AG04450 (cell line): ENCODE results near the gene TAS1R3. TPM values are rescaled to one million over a fixed set of nuclear protein-coding genes. Genes with fewer than 3 reads are reported as not detected.
"Not testable (repeated sequence)": the region's sequence is repeated elsewhere in the genome, so short reads cannot be mapped to it uniquely, and the experiment has no call there.

Source experiments
- CTCF ChIA-PET: fragments of 300-600, 350-600 bp; formaldehyde crosslinking; extraction: SDS; loops from one replicate; lab custom pipeline; 2022; ENCODE audit warnings: antibody characterized with exemption, inconsistent platforms; lab: Charles Lee
- POLR2A ChIA-PET: fragments of 350-600 bp; formaldehyde crosslinking; extraction: SDS; loops from one replicate; lab custom pipeline; 2021; ENCODE audit warnings: antibody characterized with exemption, inconsistent platforms; lab: Yijun Ruan, JAX
- DNase-seq: peaks from one replicate; pipeline ENCODE4 v3.0.0-alpha.2; 2011; ENCODE audit warnings: low read depth, low spot score
- H3K27ac ChIP-seq: one replicate; pipeline ENCODE4 v1.5.1; 2012; ENCODE audit warnings: low read depth, low read length, control low read depth
- H3K27me3 ChIP-seq: one replicate; pipeline ENCODE4 v1.6.0; 2012; ENCODE audit warnings: low read length; ENCODE audit not compliant: control insufficient read depth, insufficient read depth
- H3K4me3 ChIP-seq: 2 replicates; pipeline ENCODE4 v1.5.1; 2011; ENCODE audit warnings: mild to moderate bottlenecking, low read depth, low read length, control low read depth
- H3K9me3 ChIP-seq: 2 replicates; pipeline ENCODE4 v1.5.1; 2012; ENCODE audit warnings: low read length; ENCODE audit not compliant: control insufficient read depth, insufficient read depth
- polyA plus RNA-seq: library from polyadenylated mRNA; depleted of rRNA; stranded (reverse); fragments of >200 nt; gene quantifications from 2 replicates; pipeline ENCODE4 v1.2.3, GENCODE V29; 2011
- TF ChIP-seq, protein P1 (sequence below): IDR thresholded peaks from 2 replicates; pipeline ENCODE4 v1.5.1; 2011; ENCODE audit warnings: low read depth, low read length, control low read depth, inconsistent platforms

Gene TAS1R3
- polyA plus RNA-seq, 1 experiment: 0.10 TPM

- no peak overlapping the region for H3K27ac ChIP-seq
- ChIA-PET POLR2A (no interaction called here), CTCF (interaction anchor here (0.8 kb wide), 1 partner anchor 8 kb away, joined by 3 read pairs; no protein-coding TSS in a partner anchor)
- TF ChIP-seq, protein P1, sequence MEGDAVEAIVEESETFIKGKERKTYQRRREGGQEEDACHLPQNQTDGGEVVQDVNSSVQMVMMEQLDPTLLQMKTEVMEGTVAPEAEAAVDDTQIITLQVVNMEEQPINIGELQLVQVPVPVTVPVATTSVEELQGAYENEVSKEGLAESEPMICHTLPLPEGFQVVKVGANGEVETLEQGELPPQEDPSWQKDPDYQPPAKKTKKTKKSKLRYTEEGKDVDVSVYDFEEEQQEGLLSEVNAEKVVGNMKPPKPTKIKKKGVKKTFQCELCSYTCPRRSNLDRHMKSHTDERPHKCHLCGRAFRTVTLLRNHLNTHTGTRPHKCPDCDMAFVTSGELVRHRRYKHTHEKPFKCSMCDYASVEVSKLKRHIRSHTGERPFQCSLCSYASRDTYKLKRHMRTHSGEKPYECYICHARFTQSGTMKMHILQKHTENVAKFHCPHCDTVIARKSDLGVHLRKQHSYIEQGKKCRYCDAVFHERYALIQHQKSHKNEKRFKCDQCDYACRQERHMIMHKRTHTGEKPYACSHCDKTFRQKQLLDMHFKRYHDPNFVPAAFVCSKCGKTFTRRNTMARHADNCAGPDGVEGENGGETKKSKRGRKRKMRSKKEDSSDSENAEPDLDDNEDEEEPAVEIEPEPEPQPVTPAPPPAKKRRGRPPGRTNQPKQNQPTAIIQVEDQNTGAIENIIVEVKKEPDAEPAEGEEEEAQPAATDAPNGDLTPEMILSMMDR: no peak
- H3K9me3 ChIP-seq: no peaks in the 10 kb centered on the region; the same call in 1 of the 2 replicates
- no peak overlapping the region for H3K4me3 ChIP-seq
- DNase-seq: no peak
- no peaks in the 10 kb centered on the region for H3K27me3 ChIP-seq
Observed at GRCh38 chr1:1365875-1366698, 35.0 kb downstream of the TAS1R3 start.

GRCh38 chr1:1366699-1367066 is 35.6 kb downstream of the TAS1R3 start:
- CTCF ChIA-PET: no interaction called here
- Histone ChIP-seq H3K27me3 (no peaks in the 10 kb centered on the region), H3K27ac (no peak overlapping the region), H3K4me3 (no peak overlapping the region), H3K9me3 (no peaks in the 10 kb centered on the region)
- POLR2A ChIA-PET: no interaction called here
- DNase-seq: no peak
- TF ChIP-seq, protein P1: no peak

GRCh38 chr1:1367315-1367714 is 36.2 kb downstream of the TAS1R3 start:
- Histone ChIP-seq H3K4me3 (no peak overlapping the region), H3K27ac (no peak overlapping the region), H3K27me3 (no peaks in the 10 kb centered on the region), H3K9me3 (no peaks in the 10 kb centered on the region; the same call in 1 of the 2 replicates)
- ChIA-PET CTCF (no interaction called here), POLR2A (interaction anchor here (0.6 kb wide), 1 partner anchor 34 kb away, joined by 3 read pairs; no protein-coding TSS in a partner anchor)
- DNase-seq: no peak
- TF ChIP-seq, protein P1: no peak

GRCh38 chr1:1370094-1370493 is 39.0 kb downstream of the TAS1R3 start:
- H3K4me3 ChIP-seq, POLR2A ChIA-PET, CTCF ChIA-PET, DNase-seq, H3K9me3 ChIP-seq, H3K27ac ChIP-seq, H3K27me3 ChIP-seq: not testable (repeated sequence)

GRCh38 chr1:1370771-1371300 is 39.8 kb downstream of the TAS1R3 start:
- Histone ChIP-seq H3K4me3 (no peak overlapping the region), H3K27me3 (no peaks in the 10 kb centered on the region), H3K27ac (no peak overlapping the region), H3K9me3 (peaks cover 4% of the 10 kb centered on the region; the same call in 1 of the 2 replicates)
- TF ChIP-seq, protein P1: no peak
- DNase-seq: no peak
- ChIA-PET POLR2A (interaction anchor here (0.7 to 1.8 kb wide), 6 partner anchors 9 to 71 kb away, joined by 3 to 6 read pairs (median 3); no protein-coding TSS in a partner anchor), CTCF (interaction anchor here (1.1 kb wide), 2 partner anchors 20 to 36 kb away, joined by 4 read pairs; no protein-coding TSS in a partner anchor)
